ENCODE results near the gene WNT10A.
"Not testable (repeated sequence)": the region's sequence is repeated elsewhere in the genome, so short reads cannot be mapped to it uniquely, and the experiment has no call there.

Gene WNT10A

DNA sequence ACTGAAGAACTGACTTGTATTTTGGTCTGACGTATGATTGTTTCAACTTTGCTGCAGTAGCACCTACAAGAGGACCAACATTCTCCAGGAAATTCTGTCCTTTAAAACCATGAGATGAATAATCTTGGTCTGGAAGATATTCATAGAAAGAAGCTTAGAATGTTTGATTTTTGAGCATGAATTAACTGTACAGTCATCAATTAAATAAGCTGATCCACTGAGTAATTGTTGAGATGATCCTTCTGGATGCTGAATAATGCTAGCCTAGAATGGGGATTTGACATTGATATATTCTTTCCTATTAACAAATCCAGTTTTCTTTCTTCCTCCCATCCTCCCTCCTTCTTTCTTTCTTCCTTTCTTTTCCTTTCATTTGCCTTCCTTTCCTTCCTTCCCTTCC lies 39.9 kb downstream of the WNT10A start:
- H3K4me3 ChIP-seq (ENCODE audit: low read depth, low read length), result no peak overlapping the region
- DNase-seq (ENCODE audit: low read depth), result no peak
- TF ChIP-seq, protein P1, sequence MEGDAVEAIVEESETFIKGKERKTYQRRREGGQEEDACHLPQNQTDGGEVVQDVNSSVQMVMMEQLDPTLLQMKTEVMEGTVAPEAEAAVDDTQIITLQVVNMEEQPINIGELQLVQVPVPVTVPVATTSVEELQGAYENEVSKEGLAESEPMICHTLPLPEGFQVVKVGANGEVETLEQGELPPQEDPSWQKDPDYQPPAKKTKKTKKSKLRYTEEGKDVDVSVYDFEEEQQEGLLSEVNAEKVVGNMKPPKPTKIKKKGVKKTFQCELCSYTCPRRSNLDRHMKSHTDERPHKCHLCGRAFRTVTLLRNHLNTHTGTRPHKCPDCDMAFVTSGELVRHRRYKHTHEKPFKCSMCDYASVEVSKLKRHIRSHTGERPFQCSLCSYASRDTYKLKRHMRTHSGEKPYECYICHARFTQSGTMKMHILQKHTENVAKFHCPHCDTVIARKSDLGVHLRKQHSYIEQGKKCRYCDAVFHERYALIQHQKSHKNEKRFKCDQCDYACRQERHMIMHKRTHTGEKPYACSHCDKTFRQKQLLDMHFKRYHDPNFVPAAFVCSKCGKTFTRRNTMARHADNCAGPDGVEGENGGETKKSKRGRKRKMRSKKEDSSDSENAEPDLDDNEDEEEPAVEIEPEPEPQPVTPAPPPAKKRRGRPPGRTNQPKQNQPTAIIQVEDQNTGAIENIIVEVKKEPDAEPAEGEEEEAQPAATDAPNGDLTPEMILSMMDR (IDR thresholded peaks at IDR 0.05; ENCODE audit: insufficient read depth, low read depth, low read length, missing control alignments), result no peak

DNA sequence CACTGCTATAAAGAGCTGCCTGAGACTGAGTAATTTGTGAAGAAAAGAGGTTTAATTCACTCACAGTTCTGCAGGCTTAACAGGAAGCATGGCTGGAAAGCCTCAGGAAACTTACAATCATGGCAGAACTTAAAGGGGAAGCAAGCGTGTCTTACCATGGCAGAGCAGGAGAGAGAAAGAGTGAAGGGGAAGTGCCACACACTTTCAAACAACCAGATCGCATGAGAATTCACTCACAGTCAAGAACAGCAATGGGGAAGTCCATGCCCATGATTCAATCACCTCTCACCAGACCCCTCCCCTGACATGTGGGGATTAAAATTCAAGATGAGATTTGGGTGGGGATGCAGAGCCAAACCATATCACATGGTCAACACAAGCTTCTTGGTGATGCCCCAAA lies 44.1 kb downstream of the WNT10A start:
- no peak for DNase-seq (ENCODE audit: low read depth)

DNA sequence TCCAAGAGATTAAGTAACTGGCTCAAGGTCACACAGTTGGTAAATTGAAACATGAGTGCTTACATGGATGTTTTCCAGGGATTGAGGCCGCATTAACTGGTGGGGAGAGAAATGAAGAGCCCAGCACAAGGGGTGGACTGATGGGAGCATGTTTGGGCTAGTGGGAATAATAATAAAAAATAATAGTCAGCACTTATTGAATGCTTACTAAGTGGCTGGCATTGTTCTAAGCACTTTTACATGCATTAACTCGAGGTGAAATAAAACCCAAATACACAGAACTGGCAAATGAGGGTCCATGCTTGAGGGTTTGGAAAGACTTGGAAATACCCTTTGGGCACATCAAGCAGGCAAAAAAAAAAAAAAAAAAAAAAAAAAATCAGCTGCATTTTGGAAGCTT lies 44.8 kb downstream of the WNT10A start:
- DNase-seq (ENCODE audit: low read depth), result no peak
- no peak overlapping the region for H3K4me3 ChIP-seq (ENCODE audit: low read depth, low read length)
- TF ChIP-seq, protein P1 (IDR thresholded peaks at IDR 0.05; ENCODE audit: insufficient read depth, low read depth, low read length, missing control alignments), result no peak

More for the DNA sequence above, 44.1 kb downstream of the WNT10A start:
- no peak overlapping the region for H3K4me3 ChIP-seq (ENCODE audit: low read depth, low read length)
- TF ChIP-seq, protein P1 (IDR thresholded peaks at IDR 0.05; ENCODE audit: insufficient read depth, low read depth, low read length, missing control alignments), result no peak

DNA sequence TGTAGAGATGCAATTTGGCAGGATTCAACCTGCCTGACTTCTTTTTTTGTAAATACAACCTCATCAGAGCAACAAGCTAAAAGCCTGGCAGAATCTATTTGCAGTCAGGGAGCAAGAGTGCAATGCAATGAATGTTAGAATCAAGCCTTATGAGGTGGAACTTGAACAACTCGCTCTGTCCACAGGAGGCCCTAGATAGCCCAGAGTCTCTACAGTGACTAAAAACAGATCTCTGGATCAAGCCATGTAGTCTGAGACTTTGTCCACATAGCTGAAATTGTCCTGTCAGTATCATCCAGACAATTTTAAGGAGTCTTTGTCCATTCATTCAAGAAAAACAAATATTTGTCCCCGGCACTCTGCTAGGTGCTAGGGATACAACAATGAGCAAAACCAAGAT lies 46.8 kb downstream of the WNT10A start:
- TF ChIP-seq, protein P1 (IDR thresholded peaks at IDR 0.05; ENCODE audit: insufficient read depth, low read depth, low read length, missing control alignments), result no peak
- no peak overlapping the region for H3K4me3 ChIP-seq (ENCODE audit: low read depth, low read length)
- no peak for DNase-seq (ENCODE audit: low read depth)

DNA sequence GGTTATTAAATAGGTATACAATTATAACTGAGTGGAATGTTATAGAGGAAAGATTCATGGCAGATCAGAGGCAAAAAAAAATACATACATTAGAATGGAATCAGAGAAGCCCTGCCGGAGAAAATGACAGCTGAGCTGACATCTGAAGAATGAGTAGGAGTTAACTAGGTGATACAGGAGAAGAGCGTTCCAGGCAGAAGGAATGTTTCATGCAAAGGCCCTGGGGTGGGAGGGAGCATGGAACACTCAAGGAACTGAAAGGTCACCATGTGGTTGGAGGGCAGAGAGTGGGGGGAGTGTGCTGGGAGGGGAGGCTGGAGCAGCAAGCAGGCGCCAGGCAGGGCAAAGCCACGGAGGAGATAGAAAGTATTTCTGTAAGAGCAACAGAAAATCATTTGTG lies 47.2 kb downstream of the WNT10A start:
- TF ChIP-seq, protein P1 (IDR thresholded peaks at IDR 0.05; ENCODE audit: insufficient read depth, low read depth, low read length, missing control alignments), result no peak
- DNase-seq (ENCODE audit: low read depth), result no peak
- no peak overlapping the region for H3K4me3 ChIP-seq (ENCODE audit: low read depth, low read length)

DNA sequence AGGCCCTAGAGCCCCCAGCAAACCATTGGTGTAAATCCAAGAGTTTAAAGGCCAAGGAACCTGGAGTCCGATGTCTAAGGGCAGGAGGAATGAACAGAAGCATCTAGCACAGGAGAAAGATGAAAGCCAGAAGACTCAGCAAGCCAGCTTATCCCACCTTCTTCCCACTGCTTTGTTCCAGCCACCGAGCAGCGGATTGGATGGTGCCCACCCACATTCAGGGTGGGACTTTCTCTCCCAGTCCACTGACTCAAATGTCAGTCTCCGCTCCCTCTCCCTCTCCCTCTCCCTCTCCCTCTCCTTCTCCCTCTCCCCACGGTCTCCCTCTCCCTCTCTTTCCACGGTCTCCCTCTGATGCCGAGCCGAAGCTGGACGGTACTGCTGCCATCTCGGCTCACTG lies 49.8 kb downstream of the WNT10A start:
- not testable (repeated sequence) for DNase-seq (ENCODE audit: low read depth); H3K4me3 ChIP-seq (ENCODE audit: low read depth, low read length)

DNA sequence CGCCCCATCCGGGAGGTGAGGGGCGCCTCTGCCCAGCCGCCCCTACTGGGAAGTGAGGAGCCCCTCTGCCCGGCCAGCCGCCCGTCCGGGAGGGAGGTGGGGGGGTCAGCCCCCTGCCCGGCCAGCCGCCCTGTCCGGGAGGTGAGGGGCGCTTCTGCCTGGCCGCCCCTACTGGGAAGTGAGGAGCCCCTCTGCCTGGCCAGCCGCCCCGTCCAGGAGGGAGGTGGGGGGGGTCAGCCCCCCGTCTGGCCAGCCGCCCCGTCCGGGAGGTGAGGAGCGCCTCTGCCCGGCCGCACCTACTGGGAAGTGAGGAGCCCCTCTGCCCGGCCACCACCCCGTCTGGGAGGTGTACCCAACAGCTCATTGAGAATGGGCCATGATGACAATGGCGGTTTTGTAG lies 51.1 kb downstream of the WNT10A start:
- DNase-seq (ENCODE audit: low read depth); H3K4me3 ChIP-seq (ENCODE audit: low read depth, low read length): not testable (repeated sequence)

Measured in GM12865 (cell line).